ENCODE measurements around the gene METTL16. TPM values are rescaled to one million over a fixed set of nuclear protein-coding genes. Genes with fewer than 3 reads are reported as not detected.

The METTL16 gene
- total RNA-seq, 1 experiment from 2014 or later, result 34.7 TPM

Other genes with a start within 250 kb of the METTL16 start
- 15.1 and 21.4 TPM in 2 replicates for gene SMG6, start 208.1 kb downstream of the METTL16 start, total RNA-seq (2014; rRNA removed; shearing (Covaris generic))
- gene SRR, start 207.9 kb downstream of the METTL16 start, total RNA-seq (2014; rRNA removed; shearing (Covaris generic)), result 13.6 and 41.2 TPM in 2 replicates
- 66.9 and 86.7 TPM in 2 replicates for gene TSR1, start 175.4 kb downstream of the METTL16 start, total RNA-seq (2014; rRNA removed; shearing (Covaris generic))
- 15.7 and 23.3 TPM in 2 replicates for gene SGSM2, start 174.4 kb downstream of the METTL16 start, total RNA-seq (2014; rRNA removed; shearing (Covaris generic))
- 4.3 and 9.1 TPM in 2 replicates for gene MNT, start 110.8 kb downstream of the METTL16 start, total RNA-seq (2014; rRNA removed; shearing (Covaris generic))
- gene PAFAH1B1, start 81.8 kb upstream of the METTL16 start, total RNA-seq (2014; rRNA removed; shearing (Covaris generic)), result 77.4 and 79.1 TPM in 2 replicates
- 52.2 and 55.9 TPM in 2 replicates for gene CLUH, start 199.9 kb upstream of the METTL16 start, total RNA-seq (2014; rRNA removed; shearing (Covaris generic))
- gene CCDC92B, start 237.8 kb upstream of the METTL16 start, total RNA-seq (2014; rRNA removed; shearing (Covaris generic)), result not detected in 2 replicates